Adrenal gland (tissue), 12 donors: ENCODE measurements around the gene PXYLP1. TPM values are rescaled to one million over a fixed set of nuclear protein-coding genes. Genes with fewer than 3 reads are reported as not detected.

Experiments used
- DNase-seq, 7 donors: peaks; one replicate each; pipeline ENCODE4 v3.0.0-alpha.2; 2019 to 2020
- H3K27ac ChIP-seq, 5 donors: fragments of 200-600 bp; sonication (generic) in 4 of 5; 1 replicate in 3 of 5; 2 replicates in 2 of 5; pipeline versions ENCODE4 v1.5.1 to v1.8.0; 2016 to 2020; ENCODE audit warnings: mild to moderate bottlenecking in 1 of 5
- H3K27me3 ChIP-seq: fragments of 200-600 bp; 2 replicates; pipeline ENCODE4 v1.8.0; 2021
- H3K36me3 ChIP-seq, 2 donors: fragments of 200-600 bp; replicated peaks in 1 of 2; 1 replicate in 1 of 2; 2 replicates in 1 of 2; pipeline versions ENCODE4 v1.5.1 to v1.8.0; 2018 to 2022
- H3K4me1 ChIP-seq, 2 donors: fragments of 200-600 bp; replicated peaks in 1 of 2; 1 replicate in 1 of 2; 2 replicates in 1 of 2; pipeline versions ENCODE4 v1.5.1 to v1.8.0; 2018 to 2021
- H3K4me3 ChIP-seq, 4 donors: fragments of 200-600 bp; sonication (generic) in 3 of 4; one replicate each; pipeline ENCODE4 v1.5.1; 2016 to 2018
- H3K9me3 ChIP-seq, 3 donors: fragments of 200-600 bp; sonication (generic) in 1 of 3; replicated peaks in 1 of 3; 1 replicate in 2 of 3; 2 replicates in 1 of 3; pipeline versions ENCODE4 v1.5.1 to v1.8.0; 2016 to 2021
- CTCF ChIP-seq, 6 experiments: fragments of 450-650 bp in 4 of 6; fragments of 200-600 bp in 2 of 6; sonication (generic) in 1 of 6; IDR thresholded peaks; 1 replicate in 5 of 6; 2 replicates in 1 of 6; pipeline versions ENCODE4 v1.5.1 to v1.8.0; 2016 to 2021; ENCODE audit warnings: antibody characterized with exemption in 6 of 6, mild to moderate bottlenecking in 2 of 6, moderate library complexity in 1 of 6
- POLR2A ChIP-seq, 2 donors: fragments of 450-650 bp; IDR thresholded peaks; one replicate each; pipeline ENCODE4 v1.6.1; 2017; ENCODE audit warnings: antibody characterized with exemption in 2 of 2, mild to moderate bottlenecking in 2 of 2, moderate library complexity in 1 of 2
- WGBS, 4 donors: extraction: QIAGEN DNeasy Blood & Tissue Kit in 2 of 4; methylation state at CpG; one replicate each; pipeline versions ENCODE4 v1.1.5 to v1.1.7; 2013 to 2017; 5-methylcytosine and 5-hydroxymethylcytosine counted together
- intact Hi-C, 2 donors: fragments of 100-400 bp; cut with DNase I; formaldehyde crosslinking; loops; one replicate each; pipeline versions ENCODE4 v1.14.1 to v1.15.0; 2022 to 2023
- polyA plus RNA-seq, 3 donors: library from polyadenylated mRNA; stranded (reverse); fragments of 200-250 nt in 2 of 3; fragments of 350-450 nt in 1 of 3; fragmentation: Illumina TruSeq in 1 of 3; extraction: RNeasy Lipid Tissue Mini Kit (QIAGEN cat#74804) in 1 of 3; gene quantifications; one replicate each; pipeline ENCODE4 v1.2.3, GENCODE V29; 2013 to 2014
- total RNA-seq, 9 donors: library from RNA; depleted of rRNA in 4 of 9; stranded (reverse); fragments of >200 nt in 4 of 9; fragments of 120-200 nt in 1 of 9; fragmentation: NEBNext Ultra II Directional in 1 of 9; extraction: Animal tissue kit (Norgen Biotek cat#: 25700) in 1 of 9; gene quantifications; one replicate each; pipeline versions ENCODE4 v1.1.0 to v1.2.4, GENCODE V29; 2013 to 2023
- donor health status: healthy with polysubstance abuse.
- donor health status: Bipolar disorder and iron deficiency.
- donor health status: DM: yes; HTN: yes; CAD: no.
- donor health status: DM: no; HTN: no; CAD: no.
- donor health status: DM: no; HTN: no; CAD: no.
- donor health status: DM: yes; HTN: yes; CAD: no.

The PXYLP1 gene
- total and polyA plus RNA-seq, 12 donors: 5.5 to 22.7 (median 8.1) TPM

DNA sequence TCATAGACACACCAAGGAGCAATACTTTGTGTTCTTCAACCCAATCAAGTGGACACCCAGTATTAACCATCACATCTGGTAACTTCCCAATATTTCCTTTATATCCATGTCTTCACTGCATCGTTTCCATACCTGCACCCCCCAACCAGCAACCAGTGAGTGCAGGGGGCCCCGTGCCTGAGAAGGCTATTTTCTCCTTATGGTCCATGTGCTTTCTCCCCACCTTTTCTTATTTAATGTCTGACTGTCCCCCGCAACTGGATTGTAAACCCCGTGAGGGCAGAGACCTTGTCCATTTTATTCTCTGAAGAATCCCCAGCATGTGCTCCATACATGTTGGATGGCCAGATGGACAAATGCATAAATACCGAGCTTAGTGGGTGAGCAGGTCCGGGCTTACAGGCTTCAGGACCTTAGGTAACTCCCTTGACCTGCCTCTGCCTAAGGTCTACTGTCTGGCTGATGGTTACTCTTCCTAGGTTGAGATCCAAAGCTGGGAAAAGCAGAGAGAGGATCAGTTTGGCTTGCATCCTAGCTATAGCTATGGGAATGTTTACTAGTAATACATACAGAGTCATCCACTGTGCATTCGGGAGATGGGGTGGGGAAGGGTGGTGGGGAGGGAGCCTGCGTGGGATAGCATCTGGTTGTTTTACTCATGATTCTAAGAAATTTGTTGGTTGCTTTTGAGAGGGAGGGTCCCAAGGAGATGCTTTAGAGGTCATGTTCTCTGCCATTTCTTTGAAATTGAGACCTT is 41.5 kb downstream of the PXYLP1 start:
- DNase-seq: peak in 1 of 7 donors; percentile 27
- H3K4me3 ChIP-seq: no peak overlapping the region
- TF ChIP-seq CTCF (IDR thresholded peaks at IDR 0.05): no peak
- no peak for TF ChIP-seq POLR2A (IDR thresholded peaks at IDR 0.05)
- no peaks in the 10 kb centered on the region for H3K9me3 ChIP-seq
- no peak overlapping the region for H3K27ac ChIP-seq
- WGBS, 4 donors: 93 to 97% (median 95%) methylated on average over 7 to 8 of the region's 8 CpGs
- H3K36me3 ChIP-seq: no peaks in the 10 kb centered on the region
- no peaks in the 10 kb centered on the region for H3K4me1 ChIP-seq
- intact Hi-C loops: no loop called here
- no peaks in the 10 kb centered on the region for H3K27me3 ChIP-seq

DNA sequence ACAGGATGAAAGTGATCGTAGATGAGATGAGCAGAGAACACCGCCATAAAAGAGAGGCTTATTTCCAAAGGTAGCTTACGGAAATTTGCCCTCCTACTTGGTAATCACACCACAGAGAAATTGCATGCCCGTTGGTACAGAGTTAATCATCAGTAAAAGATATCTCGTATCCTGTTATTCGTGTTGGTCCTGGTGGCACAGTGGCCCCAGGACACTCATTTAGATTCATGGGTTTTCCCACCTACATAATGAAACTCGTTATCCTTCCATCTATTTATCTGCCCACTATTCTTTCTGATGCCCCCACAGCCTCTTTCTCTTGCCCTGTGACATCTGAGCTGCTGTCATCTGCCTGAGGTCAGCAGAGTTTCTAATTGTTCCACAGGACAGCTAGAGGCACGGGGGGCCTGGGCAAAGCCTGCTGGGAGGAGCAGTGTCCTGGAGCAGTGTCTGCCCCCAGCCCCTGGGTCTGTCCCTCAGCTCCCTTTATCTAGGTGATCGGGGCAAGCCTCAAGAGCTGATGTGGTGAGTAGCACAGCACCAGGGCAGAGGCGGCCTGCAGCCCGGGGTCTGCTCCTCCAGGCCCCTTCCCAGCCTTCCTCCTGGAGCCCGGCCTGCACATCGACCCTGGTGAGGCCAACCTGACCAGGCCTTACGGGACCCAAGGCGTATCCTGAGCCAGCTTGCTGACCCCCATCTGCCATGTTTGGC is 42.2 kb downstream of the PXYLP1 start:
- H3K36me3 ChIP-seq: no peaks in the 10 kb centered on the region
- no peak overlapping the region for H3K27ac ChIP-seq
- intact Hi-C loops: no loop called here
- H3K4me1 ChIP-seq: peaks cover 0 to 2% of the 10 kb centered on the region in 2 donors
- no peak overlapping the region for H3K4me3 ChIP-seq
- no peak for TF ChIP-seq POLR2A (IDR thresholded peaks at IDR 0.05)
- TF ChIP-seq CTCF (IDR thresholded peaks at IDR 0.05): no peak
- H3K9me3 ChIP-seq: no peaks in the 10 kb centered on the region
- WGBS, 4 donors: 88 to 95% (median 93%) methylated on average over 12 to 15 of the region's 15 CpGs
- no peaks in the 10 kb centered on the region for H3K27me3 ChIP-seq
- peak in 1 of 7 donors; percentile 17 for DNase-seq

- no peak overlapping the region for H3K27ac ChIP-seq
- intact Hi-C loops: loop anchor here in 1 of 2 donors (5.0 kb wide), 1 partner anchor 42 kb away; the partner anchor contains the start of gene PXYLP1
Measured at GRCh38 chr3:141274411-141275031, 42.9 kb downstream of the PXYLP1 start.

More at GRCh38 chr3:141274411-141275031, 42.9 kb downstream of the PXYLP1 start:
- TF ChIP-seq CTCF (IDR thresholded peaks at IDR 0.05): no peak
- TF ChIP-seq POLR2A (IDR thresholded peaks at IDR 0.05): no peak
- WGBS, 4 donors: 92 to 97% (median 96%) methylated on average over 10 of the region's 10 CpGs
- peaks cover 0 to 4% of the 10 kb centered on the region in 2 donors for H3K4me1 ChIP-seq
- H3K27me3 ChIP-seq: no peaks in the 10 kb centered on the region
- no peaks in the 10 kb centered on the region for H3K36me3 ChIP-seq
- peak in 1 of 7 donors; percentile 30 for DNase-seq
- no peaks in the 10 kb centered on the region for H3K9me3 ChIP-seq
- no peak overlapping the region for H3K4me3 ChIP-seq
